Keratinocyte (primary cell): ENCODE results near the gene CDCA5. TPM values are rescaled to one million over a fixed set of nuclear protein-coding genes. Genes with fewer than 3 reads are reported as not detected.

Source experiments
- DNase-seq: peaks from one replicate; pipeline ENCODE4 v3.0.0-alpha.2; 2011; ENCODE audit warnings: low read depth, missing footprints, low spot score
- FAIRE-seq: peaks from 2 replicates; lab custom pipeline; 2011; peaks lifted over from hg19 to GRCh38; lab: Jason Lieb, UNC
- H2AFZ ChIP-seq: 2 replicates; pipeline ENCODE4 v1.6.0; 2012; ENCODE audit warnings: low read length, control low read depth, inconsistent platforms; ENCODE audit not compliant: control insufficient read depth
- H3K27ac ChIP-seq: 2 replicates; pipeline ENCODE4 v1.5.1; 2011; ENCODE audit warnings: low read length; ENCODE audit not compliant: control insufficient read depth, insufficient read depth
- H3K27me3 ChIP-seq: 3 replicates; pipeline ENCODE4 v1.6.0; 2011; ENCODE audit warnings: low read length; ENCODE audit not compliant: control insufficient read depth, insufficient read depth; ENCODE audit errors: extremely low read depth
- H3K36me3 ChIP-seq, 2 experiments: 2 replicates in 1 of 2; 3 replicates in 1 of 2; pipeline ENCODE4 v1.5.1; 2011; ENCODE audit warnings: low read length in 2 of 2, mild to moderate bottlenecking in 1 of 2; ENCODE audit not compliant: control insufficient read depth in 2 of 2, insufficient read depth in 2 of 2; ENCODE audit errors: extremely low read depth in 1 of 2
- H3K4me1 ChIP-seq: 3 replicates; pipeline ENCODE4 v1.5.1; 2011; ENCODE audit warnings: low read length; ENCODE audit not compliant: control insufficient read depth, insufficient read depth; ENCODE audit errors: extremely low read depth
- H3K4me2 ChIP-seq: 3 replicates; pipeline ENCODE4 v1.6.0; 2011; ENCODE audit warnings: low read depth, low read length; ENCODE audit not compliant: control insufficient read depth, insufficient read depth; ENCODE audit errors: extremely low read depth
- H3K4me3 ChIP-seq, 3 experiments: fragments of 200-600 bp in 1 of 3; sonication (generic) in 1 of 3; 2 replicates in 2 of 3; 3 replicates in 1 of 3; pipeline ENCODE4 v1.5.1; 2011 to 2016; ENCODE audit warnings: low read length in 3 of 3, mild to moderate bottlenecking in 3 of 3, control low read depth in 2 of 3, inconsistent platforms in 1 of 3, low read depth in 1 of 3, mixed read lengths in 1 of 3, mixed run types in 1 of 3, moderate library complexity in 1 of 3; ENCODE audit not compliant: control insufficient read depth in 2 of 3, insufficient read depth in 2 of 3; ENCODE audit errors: extremely low read depth in 1 of 3
- H3K79me2 ChIP-seq: 2 replicates; pipeline ENCODE4 v1.6.0; 2012; ENCODE audit warnings: low read length; ENCODE audit not compliant: control insufficient read depth, insufficient read depth
- H3K9ac ChIP-seq: 3 replicates; pipeline ENCODE4 v1.6.0; 2011; ENCODE audit warnings: low read length; ENCODE audit not compliant: control insufficient read depth, insufficient read depth; ENCODE audit errors: extremely low read depth
- H3K9me1 ChIP-seq: 3 replicates; pipeline ENCODE4 v1.6.0; 2011; ENCODE audit warnings: low read length; ENCODE audit not compliant: control insufficient read depth, insufficient read depth; ENCODE audit errors: extremely low read depth
- H3K9me3 ChIP-seq: 2 replicates; pipeline ENCODE4 v1.5.1; 2012; ENCODE audit warnings: low read depth, low read length; ENCODE audit not compliant: control insufficient read depth
- H4K20me1 ChIP-seq: 3 replicates; pipeline ENCODE4 v1.6.0; 2011; ENCODE audit warnings: low read length; ENCODE audit not compliant: control insufficient read depth, insufficient read depth; ENCODE audit errors: extremely low read depth
- CTCF ChIP-seq, 3 experiments: IDR thresholded peaks in 1 of 3; conservative IDR thresholded peaks in 1 of 3; optimal IDR thresholded peaks in 1 of 3; 2 replicates in 2 of 3; 3 replicates in 1 of 3; pipeline versions ENCODE3 to v1.5.1; 2011; ENCODE audit warnings: low read length in 3 of 3, mild to moderate bottlenecking in 3 of 3, moderate library complexity in 2 of 3, control low read depth in 1 of 3, inconsistent platforms in 1 of 3; ENCODE audit not compliant: insufficient read depth in 2 of 3; ENCODE audit errors: extremely low read depth in 1 of 3
- EZH2 ChIP-seq: IDR thresholded peaks from one replicate; pipeline ENCODE4 v1.6.1; 2012; ENCODE audit warnings: inconsistent platforms, mild to moderate bottlenecking, low read length, moderate library complexity
- dilution Hi-C: fragments of 300-500 bp; cut with MboI; formaldehyde crosslinking; loops from one replicate; pipeline ENCODE4 v1.7.0; 2020; ENCODE audit warnings: low sequenced_read_pairs; ENCODE audit not compliant: extremely low pct_ligation_motif_present
- polyA plus RNA-seq, 5 experiments: library from polyadenylated mRNA; depleted of rRNA in 3 of 5; stranded (reverse) in 3 of 5; stranded (forward) in 1 of 5; unstranded in 1 of 5; fragments of >200 nt; gene quantifications; 1 replicate in 1 of 5; 2 replicates in 3 of 5; 3 replicates in 1 of 5; pipeline versions ENCODE4 v1.2.1 to v1.2.3, GENCODE V29; 2011 to 2012; ENCODE audit warnings: missing spikeins in 2 of 5, low read depth in 1 of 5, low replicate concordance in 1 of 5

The CDCA5 gene
- polyA plus RNA-seq, 1 donor (not counting 4 experiments of a cell fraction or from before 2014, with no cell fraction given) = 8.0 TPM

GRCh38 chr11:65071907-65072630, 11.8 kb downstream of the CDCA5 start:
- Histone ChIP-seq H2AFZ (no peak overlapping the region), H3K4me1 (no peaks in the 10 kb centered on the region), H3K9me3 (no peaks in the 10 kb centered on the region), H3K9ac (no peak overlapping the region), H3K9me1 (no peaks in the 10 kb centered on the region), H3K4me2 (no peak overlapping the region), H3K4me3 (no peak overlapping the region), H3K79me2 (no peaks in the 10 kb centered on the region), H3K27ac (no peak overlapping the region), H3K27me3 (no peaks in the 10 kb centered on the region), H3K36me3 (peaks cover 0 to 3% of the 10 kb centered on the region in 2 experiments), H4K20me1 (no peaks in the 10 kb centered on the region)
- dilution Hi-C loops = no loop called here
- no peak for TF ChIP-seq CTCF (optimal IDR thresholded peaks at IDR 0.05 in 1 of 3, IDR thresholded peaks at IDR 0.05 in 1 of 3, conservative IDR thresholded peaks at IDR 0.05 in 1 of 3; ENCODE audit: extremely low read depth in 1 of 3, insufficient read depth in 2 of 3, low read length in 3 of 3)
- no peak for TF ChIP-seq EZH2
- DNase-seq = no peak
- no peak for FAIRE-seq

- no peak overlapping the region for H3K9ac ChIP-seq
- no peaks in the 10 kb centered on the region for H3K27me3 ChIP-seq
- no peak overlapping the region for H3K27ac ChIP-seq
- TF ChIP-seq CTCF (optimal IDR thresholded peaks at IDR 0.05 in 1 of 3, IDR thresholded peaks at IDR 0.05 in 1 of 3, conservative IDR thresholded peaks at IDR 0.05 in 1 of 3; ENCODE audit: extremely low read depth in 1 of 3, insufficient read depth in 2 of 3, low read length in 3 of 3) (no peak), EZH2 (no peak)
- no peaks in the 10 kb centered on the region for H3K79me2 ChIP-seq
- H3K4me2 ChIP-seq = no peak overlapping the region
- dilution Hi-C loops = no loop called here
- no peaks in the 10 kb centered on the region for H3K9me1 ChIP-seq
- no peak overlapping the region for H2AFZ ChIP-seq
- no peaks in the 10 kb centered on the region for H3K9me3 ChIP-seq
- DNase-seq = no peak
- no peaks in the 10 kb centered on the region for H4K20me1 ChIP-seq
- H3K36me3 ChIP-seq = no peaks in the 10 kb centered on the region
- no peak for FAIRE-seq
- no peak overlapping the region for H3K4me3 ChIP-seq
- no peaks in the 10 kb centered on the region for H3K4me1 ChIP-seq
These were observed 14.6 kb downstream of the CDCA5 start for GRCh38 chr11:65069217-65069616.
